Tibial artery (tissue), 4 donors: Measurements from ENCODE around the gene CACNG3.

ENCODE experiments used
- DNase-seq, 2 donors: peaks; one replicate each; pipeline ENCODE4 v3.0.0-alpha.2; 2019
- H3K27ac ChIP-seq, 2 donors: fragments of 200-600 bp; sonication (generic) in 1 of 2; 1 replicate in 1 of 2; 2 replicates in 1 of 2; pipeline ENCODE4 v1.5.1; 2018 to 2019; ENCODE audit warnings: mild to moderate bottlenecking in 1 of 2
- H3K27me3 ChIP-seq, 2 donors: fragments of 200-600 bp; sonication (generic) in 1 of 2; one replicate each; pipeline versions ENCODE4 v1.5.1 to v1.6.0; 2016 to 2019
- H3K36me3 ChIP-seq, 3 donors: fragments of 200-600 bp; sonication (generic) in 2 of 3; one replicate each; pipeline ENCODE4 v1.5.1; 2016 to 2019; ENCODE audit warnings: mild to moderate bottlenecking in 2 of 3
- H3K4me1 ChIP-seq, 4 donors: fragments of 200-600 bp; sonication (generic) in 2 of 4; 1 replicate in 3 of 4; 2 replicates in 1 of 4; pipeline ENCODE4 v1.5.1; 2016 to 2019
- H3K4me3 ChIP-seq, 2 donors: fragments of 200-600 bp; sonication (generic) in 1 of 2; 1 replicate in 1 of 2; 2 replicates in 1 of 2; pipeline ENCODE4 v1.5.1; 2018 to 2019; ENCODE audit warnings: mild to moderate bottlenecking in 2 of 2
- H3K9me3 ChIP-seq, 3 donors: fragments of 200-600 bp; sonication (generic) in 1 of 3; one replicate each; pipeline ENCODE4 v1.5.1; 2016 to 2019
- CTCF ChIP-seq, 2 experiments: fragments of 200-600 bp in 1 of 2; fragments of 450-650 bp in 1 of 2; IDR thresholded peaks; one replicate each; pipeline ENCODE4 v1.5.1; 2017 to 2019; ENCODE audit warnings: antibody characterized with exemption in 2 of 2, mild to moderate bottlenecking in 1 of 2, moderate library complexity in 1 of 2
- intact Hi-C: fragments of 100-400 bp; cut with DNase I; formaldehyde crosslinking; loops from one replicate; pipeline ENCODE4 v1.15.0; 2023; ENCODE audit warnings: low total_unique reads

The CACNG3 gene

GRCh38 chr16:24372824-24373223 is 116.7 kb downstream of the CACNG3 start:
- H3K27me3 ChIP-seq, result no peaks in the 10 kb centered on the region
- intact Hi-C loops, result no loop called here
- no peak for DNase-seq
- H3K9me3 ChIP-seq, result peaks cover 0 to 15% (median 8%) of the 10 kb centered on the region in 3 donors
- no peak overlapping the region for H3K27ac ChIP-seq
- no peak for TF ChIP-seq CTCF (IDR thresholded peaks at IDR 0.05)
- no peak overlapping the region for H3K4me3 ChIP-seq
- no peaks in the 10 kb centered on the region for H3K36me3 ChIP-seq
- H3K4me1 ChIP-seq, result no peaks in the 10 kb centered on the region

- no peak overlapping the region for H3K4me3 ChIP-seq
- intact Hi-C loops, result no loop called here
- no peaks in the 10 kb centered on the region for H3K36me3 ChIP-seq
- no peaks in the 10 kb centered on the region for H3K4me1 ChIP-seq
- no peak for TF ChIP-seq CTCF (IDR thresholded peaks at IDR 0.05)
- DNase-seq, result no peak
- no peaks in the 10 kb centered on the region for H3K27me3 ChIP-seq
- H3K27ac ChIP-seq, result no peak overlapping the region
- peaks cover 0 to 31% (median 26%) of the 10 kb centered on the region in 3 donors for H3K9me3 ChIP-seq
Observed at GRCh38 chr16:24378999-24379398, 122.9 kb downstream of the CACNG3 start.

GRCh38 chr16:24381470-24382118 is 125.5 kb downstream of the CACNG3 start:
- Histone ChIP-seq H3K4me3 (no peak overlapping the region), H3K27ac (no peak overlapping the region), H3K9me3 (peaks cover 0 to 31% (median 27%) of the 10 kb centered on the region in 3 donors), H3K36me3 (no peaks in the 10 kb centered on the region), H3K27me3 (no peaks in the 10 kb centered on the region), H3K4me1 (no peaks in the 10 kb centered on the region)
- intact Hi-C loops, result no loop called here
- no peak for TF ChIP-seq CTCF (IDR thresholded peaks at IDR 0.05)
- DNase-seq, result no peak

GRCh38 chr16:24382762-24383407 is 126.8 kb downstream of the CACNG3 start:
- intact Hi-C loops, result no loop called here
- TF ChIP-seq CTCF (IDR thresholded peaks at IDR 0.05), result no peak
- DNase-seq, result no peak
- Histone ChIP-seq H3K27me3 (no peaks in the 10 kb centered on the region), H3K4me1 (no peaks in the 10 kb centered on the region), H3K9me3 (peaks cover 0 to 33% (median 22%) of the 10 kb centered on the region in 3 donors), H3K36me3 (no peaks in the 10 kb centered on the region), H3K4me3 (no peak overlapping the region), H3K27ac (no peak overlapping the region)

GRCh38 chr16:24394341-24394740 is 138.2 kb downstream of the CACNG3 start:
- no peaks in the 10 kb centered on the region for H3K36me3 ChIP-seq

More at GRCh38 chr16:24394341-24394740, 138.2 kb downstream of the CACNG3 start:
- Histone ChIP-seq H3K4me3 (no peak overlapping the region), H3K27me3 (no peaks in the 10 kb centered on the region), H3K27ac (no peak overlapping the region), H3K9me3 (no peaks in the 10 kb centered on the region), H3K4me1 (no peaks in the 10 kb centered on the region)
- no peak for TF ChIP-seq CTCF (IDR thresholded peaks at IDR 0.05)
- DNase-seq, result no peak
- intact Hi-C loops, result no loop called here
